HG03025 (cell line): Measurements from ENCODE around the gene ZCCHC24.

Experiments used
- ATAC-seq: cut with Tn5 transposase; IDR thresholded peaks from one replicate; pipeline ENCODE4 v1.9.1; 2021; ENCODE audit warnings: mild to moderate bottlenecking, moderate library complexity; ENCODE audit not compliant: unreplicated experiment, low FRiP score

The ZCCHC24 gene

GRCh38 chr10:79375321-79376077 lies 69.9 kb downstream of the ZCCHC24 start:
- no peak for ATAC-seq

DNA sequence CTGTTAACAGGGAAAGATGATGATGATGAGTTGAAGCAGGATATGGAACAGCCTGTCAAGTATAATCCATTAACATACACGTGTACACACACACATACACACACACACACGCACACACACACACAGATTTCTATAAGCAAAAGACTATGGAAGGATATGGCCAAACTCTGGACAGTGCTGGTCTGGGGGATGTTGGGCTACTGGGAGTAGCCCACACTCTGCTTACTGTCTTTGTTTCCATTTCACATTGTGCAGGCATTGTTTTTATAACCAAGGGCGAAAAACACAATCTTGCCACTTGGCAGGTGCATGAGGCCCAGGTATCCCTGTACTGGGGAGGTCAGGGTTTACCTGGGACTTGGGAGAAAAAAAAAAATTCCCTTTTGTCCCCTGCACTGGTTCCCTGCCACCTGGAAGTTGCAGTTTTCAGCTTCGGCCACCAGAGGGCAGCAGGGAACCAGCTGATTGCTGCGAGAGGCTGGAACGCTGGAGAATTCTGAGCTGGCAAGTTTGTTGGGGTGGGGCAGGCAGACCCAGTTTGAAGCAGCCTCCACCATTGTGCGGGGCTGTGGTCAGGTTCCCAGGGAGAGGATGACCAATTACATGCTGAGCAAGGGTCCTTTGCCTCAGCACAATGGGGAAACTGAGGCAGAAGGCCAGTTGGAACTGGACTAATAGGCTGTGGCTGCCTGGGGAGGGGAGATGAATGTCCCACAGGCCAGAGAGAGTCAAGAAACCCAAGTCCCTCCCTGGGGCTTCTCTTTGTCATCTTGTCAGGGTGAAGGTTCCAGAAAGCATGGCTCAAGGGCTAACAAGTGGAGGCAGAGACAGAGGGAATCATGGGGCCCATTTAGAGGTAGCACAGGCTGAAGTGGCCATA lies 70.9 kb downstream of the ZCCHC24 start:
- ATAC-seq: no peak

DNA sequence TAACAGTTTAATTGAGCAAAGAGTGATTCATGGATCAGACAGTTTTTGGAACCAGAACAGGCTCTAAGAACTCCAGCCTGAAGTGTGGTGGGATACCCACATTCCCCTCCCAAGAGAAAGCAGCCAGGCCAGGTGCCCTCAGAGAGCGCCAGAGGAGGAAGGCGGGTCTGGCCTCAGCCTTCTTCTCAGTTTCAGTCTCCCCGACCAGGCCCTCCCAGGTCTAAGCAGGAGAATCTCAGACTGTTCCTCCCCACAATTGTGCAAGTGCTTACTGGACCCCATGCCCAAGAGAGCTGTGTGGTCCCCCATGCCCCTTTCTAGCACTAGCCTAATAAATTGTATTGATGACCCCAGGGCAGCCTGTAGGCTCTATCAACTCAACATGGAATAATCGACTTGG lies 72.6 kb downstream of the ZCCHC24 start:
- no peak for ATAC-seq

DNA sequence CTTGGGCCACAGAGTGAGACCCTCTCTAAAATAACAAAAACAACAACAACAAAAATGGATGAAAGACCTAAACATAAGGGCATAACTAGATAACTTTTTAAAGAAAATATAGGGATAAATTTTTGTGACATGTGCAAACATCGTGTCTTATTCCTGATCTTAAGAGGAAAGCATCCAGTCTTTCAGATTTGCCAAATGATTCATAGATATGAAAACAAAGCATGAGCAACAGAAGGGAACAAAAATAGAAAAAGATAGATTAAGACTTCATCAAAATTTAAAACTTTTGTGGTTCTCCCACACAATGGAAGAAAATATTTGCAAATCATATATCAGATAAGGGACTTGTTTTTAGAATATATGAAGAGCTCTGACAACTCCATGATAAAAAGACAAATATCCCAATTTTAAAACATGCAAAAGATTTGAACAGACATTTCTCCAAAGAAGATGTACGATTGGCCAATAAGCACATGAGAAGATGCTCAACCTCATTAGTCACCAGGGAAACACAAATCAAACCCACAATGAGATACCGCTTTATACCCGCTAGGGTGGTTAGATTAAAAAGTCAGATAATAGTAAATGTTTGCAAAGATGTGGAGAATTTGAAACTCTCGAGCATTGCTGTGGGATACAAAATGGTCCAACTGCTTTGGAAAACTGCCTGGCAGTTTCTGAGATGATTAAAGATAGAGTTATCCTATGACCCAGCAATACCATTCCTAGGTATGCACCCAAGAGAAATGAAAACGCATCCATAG lies 77.8 kb downstream of the ZCCHC24 start:
- no peak for ATAC-seq

GRCh38 chr10:79361726-79362397 lies 83.6 kb downstream of the ZCCHC24 start:
- no peak for ATAC-seq

GRCh38 chr10:79360499-79361342 lies 84.7 kb downstream of the ZCCHC24 start:
- no peak for ATAC-seq

DNA sequence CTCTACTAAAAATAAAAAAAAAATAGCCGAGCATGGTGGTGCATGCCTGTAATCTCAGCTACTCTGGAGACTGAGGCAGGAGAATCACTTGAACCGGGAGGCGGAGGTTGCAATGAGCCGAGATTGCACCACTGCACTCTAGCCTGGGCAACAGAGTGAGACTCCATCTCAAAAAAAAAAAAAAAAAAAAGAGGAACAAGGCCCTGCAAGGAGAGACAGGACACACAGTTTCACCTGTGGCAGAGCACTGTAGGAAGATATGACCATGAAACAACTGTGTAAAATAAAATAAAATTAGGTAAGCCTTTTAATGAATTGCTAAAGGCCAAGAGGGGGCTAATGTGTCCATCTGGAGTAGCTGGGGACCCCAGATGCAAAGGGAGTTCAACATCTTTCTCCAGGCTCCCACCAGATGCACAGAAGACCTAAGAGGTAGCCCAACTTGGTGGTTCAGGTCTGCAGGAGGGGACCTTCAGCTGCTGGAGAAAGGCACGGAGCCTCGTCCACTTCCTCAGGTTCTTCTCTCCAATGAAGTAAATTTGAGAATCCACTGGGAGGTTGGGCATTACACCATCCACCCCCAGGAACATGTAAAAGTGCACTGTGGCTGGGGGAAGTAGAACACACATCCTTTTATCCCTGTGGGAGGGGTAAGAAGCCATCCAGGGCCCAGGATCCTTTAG lies 85.5 kb downstream of the ZCCHC24 start:
- ATAC-seq: no peak

- no peak for ATAC-seq
These were observed 86.6 kb downstream of the ZCCHC24 start for GRCh38 chr10:79358811-79359210.

GRCh38 chr10:79357180-79357579 lies 88.2 kb downstream of the ZCCHC24 start:
- no peak for ATAC-seq

- no peak for ATAC-seq
These were observed 89.3 kb downstream of the ZCCHC24 start for GRCh38 chr10:79356104-79356503.

GRCh38 chr10:79355420-79356017 lies 89.9 kb downstream of the ZCCHC24 start:
- no peak for ATAC-seq

DNA sequence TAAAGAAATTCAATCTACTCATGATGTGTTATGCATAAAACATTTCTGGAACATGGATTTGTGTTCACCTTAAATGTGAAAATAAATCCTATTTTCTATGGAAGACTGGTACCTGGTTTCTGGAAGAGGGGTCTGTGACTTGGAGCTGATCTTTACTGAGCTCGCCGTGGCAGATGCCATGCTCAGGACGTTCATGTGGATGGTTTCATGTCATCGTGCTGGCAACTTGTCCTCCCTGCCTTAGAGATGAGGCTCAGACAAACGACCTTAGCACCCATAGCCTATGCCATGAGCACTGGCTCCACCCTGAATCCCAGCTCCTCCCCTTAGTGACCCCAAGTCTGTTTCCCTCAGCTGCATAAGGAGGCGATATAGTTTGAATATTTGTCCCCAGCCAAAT lies 90.8 kb downstream of the ZCCHC24 start:
- ATAC-seq: no peak

- no peak for ATAC-seq
These were observed 91.3 kb downstream of the ZCCHC24 start for GRCh38 chr10:79354141-79354540.

DNA sequence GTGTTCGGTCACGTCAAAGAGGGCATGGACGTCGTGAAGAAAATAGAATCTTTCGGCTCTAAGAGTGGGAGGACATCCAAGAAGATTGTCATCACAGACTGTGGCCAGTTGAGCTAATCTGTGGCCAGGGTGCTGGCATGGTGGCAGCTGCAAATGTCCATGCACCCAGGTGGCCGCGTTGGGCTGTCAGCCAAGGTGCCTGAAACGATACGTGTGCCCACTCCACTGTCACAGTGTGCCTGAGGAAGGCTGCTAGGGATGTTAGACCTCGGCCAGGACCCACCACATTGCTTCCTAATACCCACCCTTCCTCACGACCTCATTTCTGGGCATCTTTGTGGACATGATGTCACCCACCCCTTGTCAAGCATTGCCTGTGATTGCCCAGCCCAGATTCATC lies 91.7 kb downstream of the ZCCHC24 start:
- ATAC-seq: no peak

DNA sequence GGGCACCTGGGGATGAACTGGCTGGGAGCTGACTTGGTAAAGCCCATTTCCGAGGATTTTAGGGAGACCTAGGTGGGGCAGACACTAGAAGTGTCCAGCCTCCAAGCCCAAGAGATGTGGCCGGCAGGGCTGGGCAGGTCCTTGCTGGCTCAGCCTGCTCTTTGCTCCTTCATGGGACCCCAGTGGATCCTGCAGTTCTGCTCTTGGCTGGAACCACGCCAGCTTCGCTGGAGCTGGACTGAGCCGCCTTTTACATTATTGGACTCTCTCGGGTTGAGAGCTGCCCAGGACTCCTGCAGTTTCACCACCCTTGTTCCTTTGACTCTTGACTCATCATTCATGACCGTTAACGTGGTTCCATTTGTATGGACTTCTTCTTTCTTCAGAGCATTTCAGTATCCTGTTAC lies 92.4 kb downstream of the ZCCHC24 start:
- ATAC-seq: no peak

DNA sequence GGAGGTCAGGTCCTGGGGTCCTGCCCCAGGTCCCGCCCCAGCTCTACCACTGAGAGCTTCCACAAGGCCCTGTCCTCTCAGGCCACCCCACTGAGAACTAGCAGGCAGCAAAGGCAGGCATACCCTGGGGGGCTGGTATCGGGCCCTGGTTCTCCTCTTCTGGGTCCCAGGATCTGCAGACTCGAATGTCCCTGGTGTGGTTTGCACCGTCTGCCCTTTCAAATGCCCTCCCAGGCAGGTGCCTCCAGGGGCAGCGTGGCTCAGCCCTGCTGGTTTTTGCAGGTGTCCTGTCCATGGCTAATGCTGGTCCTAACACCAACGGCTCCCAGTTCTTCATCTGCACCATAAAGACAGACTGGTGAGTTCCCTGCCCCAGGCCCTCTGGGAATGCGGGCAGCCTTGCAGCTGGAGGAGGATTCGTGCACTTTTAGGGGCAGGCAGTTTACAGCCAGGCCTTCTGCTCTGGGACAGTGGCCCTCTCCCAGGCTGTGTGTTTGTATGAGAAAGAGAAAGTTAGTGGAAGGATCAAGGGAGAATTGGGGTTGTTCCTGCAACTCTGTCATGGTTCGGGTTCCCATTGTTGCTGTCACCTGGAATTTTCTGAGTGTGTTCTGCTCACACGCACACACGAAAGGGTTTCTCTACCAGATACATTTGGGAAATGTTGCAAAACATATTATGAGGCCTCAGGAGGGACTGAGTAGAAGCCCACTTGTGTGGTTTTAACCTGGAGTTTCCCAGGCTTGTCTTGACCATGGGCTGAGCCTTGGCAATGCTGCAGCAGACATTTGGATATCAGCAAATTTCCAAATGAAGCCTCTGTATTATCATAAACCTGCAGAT lies 93.2 kb downstream of the ZCCHC24 start:
- no peak for ATAC-seq

DNA sequence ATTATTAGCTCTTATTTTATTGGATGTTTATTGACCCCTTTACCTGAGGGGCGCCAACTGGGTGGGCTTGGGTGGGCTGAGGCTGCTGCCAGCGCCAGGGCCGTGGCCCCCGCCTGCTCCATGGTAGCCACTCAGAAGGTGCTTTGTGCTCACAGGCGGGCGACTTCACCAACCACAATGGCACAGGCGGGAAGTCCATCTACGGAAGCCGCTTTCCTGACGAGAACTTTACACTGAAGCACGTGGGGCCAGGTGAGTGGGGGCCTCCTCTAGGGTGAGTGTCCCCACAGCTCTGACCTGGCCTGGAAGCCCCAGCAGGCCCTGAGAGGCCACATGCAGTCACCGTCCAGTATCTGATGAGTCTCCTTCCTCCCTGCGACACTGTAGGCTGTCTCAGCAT lies 94.1 kb downstream of the ZCCHC24 start:
- ATAC-seq: no peak
